GM10266 (cell line): Measurements from ENCODE around the gene ACOT7.
A peak's percentile ranks its signal among the peaks of the same experiment; 100 is the strongest.

Experiments used
- DNase-seq: peaks from one replicate; pipeline ENCODE4 v3.0.0; 2012; ENCODE audit errors: extremely low spot score
- TF ChIP-seq, protein P1 (sequence below): IDR thresholded peaks from 2 replicates; pipeline ENCODE4 v1.5.1; 2012; ENCODE audit warnings: mild to moderate bottlenecking, low read depth; ENCODE audit not compliant: control insufficient read depth, insufficient read depth; ENCODE audit errors: missing control alignments

ACOT7 gene

DNA sequence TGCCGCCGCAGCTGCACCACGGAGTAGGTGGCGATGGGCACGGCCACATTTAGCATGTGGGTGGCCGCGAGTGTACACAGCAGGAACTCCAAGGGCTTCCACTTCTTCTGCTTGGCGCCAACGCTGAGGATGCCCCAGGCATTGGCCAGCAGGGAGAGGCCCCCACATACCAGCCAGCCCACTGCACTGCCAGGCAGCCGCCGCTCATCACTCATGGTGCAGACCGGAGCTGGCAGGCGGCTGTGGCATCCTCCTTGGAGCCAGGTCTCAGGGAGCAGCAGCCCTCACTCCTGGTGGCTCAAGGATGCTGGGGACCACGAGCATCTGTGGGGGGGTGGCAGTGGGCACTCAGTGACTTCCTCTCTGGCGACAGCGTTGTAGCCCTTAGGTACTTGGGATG, 138.9 kb downstream of the ACOT7 start:
- DNase-seq: no peak
- TF ChIP-seq, protein P1, sequence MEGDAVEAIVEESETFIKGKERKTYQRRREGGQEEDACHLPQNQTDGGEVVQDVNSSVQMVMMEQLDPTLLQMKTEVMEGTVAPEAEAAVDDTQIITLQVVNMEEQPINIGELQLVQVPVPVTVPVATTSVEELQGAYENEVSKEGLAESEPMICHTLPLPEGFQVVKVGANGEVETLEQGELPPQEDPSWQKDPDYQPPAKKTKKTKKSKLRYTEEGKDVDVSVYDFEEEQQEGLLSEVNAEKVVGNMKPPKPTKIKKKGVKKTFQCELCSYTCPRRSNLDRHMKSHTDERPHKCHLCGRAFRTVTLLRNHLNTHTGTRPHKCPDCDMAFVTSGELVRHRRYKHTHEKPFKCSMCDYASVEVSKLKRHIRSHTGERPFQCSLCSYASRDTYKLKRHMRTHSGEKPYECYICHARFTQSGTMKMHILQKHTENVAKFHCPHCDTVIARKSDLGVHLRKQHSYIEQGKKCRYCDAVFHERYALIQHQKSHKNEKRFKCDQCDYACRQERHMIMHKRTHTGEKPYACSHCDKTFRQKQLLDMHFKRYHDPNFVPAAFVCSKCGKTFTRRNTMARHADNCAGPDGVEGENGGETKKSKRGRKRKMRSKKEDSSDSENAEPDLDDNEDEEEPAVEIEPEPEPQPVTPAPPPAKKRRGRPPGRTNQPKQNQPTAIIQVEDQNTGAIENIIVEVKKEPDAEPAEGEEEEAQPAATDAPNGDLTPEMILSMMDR: no peak

DNA sequence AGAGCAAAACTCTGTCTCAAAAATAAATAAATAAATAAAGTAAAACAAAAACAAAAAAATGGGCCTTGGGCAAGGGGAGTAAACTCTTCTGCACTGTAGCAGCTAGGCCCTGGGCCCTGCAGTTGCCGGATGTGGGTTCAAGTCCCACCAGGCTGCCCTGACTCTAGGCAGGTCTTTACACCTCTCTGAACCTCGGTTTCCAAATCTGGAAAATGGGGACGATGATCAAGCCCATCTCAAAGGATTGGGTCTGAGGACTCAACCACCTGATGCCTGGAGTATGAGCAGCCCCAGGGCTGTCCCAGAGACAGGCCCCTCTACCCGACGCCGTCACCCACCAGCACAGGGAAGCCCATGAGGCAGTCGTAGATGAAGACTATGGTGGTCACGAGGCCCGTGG, 140.2 kb downstream of the ACOT7 start:
- no peak for DNase-seq
- TF ChIP-seq, protein P1: no peak

DNA sequence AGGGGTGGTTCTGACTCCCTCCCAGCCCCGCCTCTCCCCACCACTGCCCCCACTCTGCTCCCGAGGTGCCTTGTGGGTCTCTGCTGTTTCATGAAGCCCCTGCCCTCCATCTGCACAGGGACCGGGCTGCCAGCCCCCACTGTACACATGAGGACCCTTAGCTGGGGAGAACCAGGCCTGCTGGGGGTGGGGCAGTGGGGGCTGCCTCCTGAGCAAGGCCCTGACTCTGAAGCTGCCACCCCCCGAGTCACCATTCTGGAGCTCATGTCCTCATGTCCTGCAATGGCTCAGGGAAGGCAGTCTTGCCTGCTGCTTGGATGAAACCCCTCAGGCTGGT, 141.2 kb downstream of the ACOT7 start:
- no peak for DNase-seq
- TF ChIP-seq, protein P1: no peak

DNA sequence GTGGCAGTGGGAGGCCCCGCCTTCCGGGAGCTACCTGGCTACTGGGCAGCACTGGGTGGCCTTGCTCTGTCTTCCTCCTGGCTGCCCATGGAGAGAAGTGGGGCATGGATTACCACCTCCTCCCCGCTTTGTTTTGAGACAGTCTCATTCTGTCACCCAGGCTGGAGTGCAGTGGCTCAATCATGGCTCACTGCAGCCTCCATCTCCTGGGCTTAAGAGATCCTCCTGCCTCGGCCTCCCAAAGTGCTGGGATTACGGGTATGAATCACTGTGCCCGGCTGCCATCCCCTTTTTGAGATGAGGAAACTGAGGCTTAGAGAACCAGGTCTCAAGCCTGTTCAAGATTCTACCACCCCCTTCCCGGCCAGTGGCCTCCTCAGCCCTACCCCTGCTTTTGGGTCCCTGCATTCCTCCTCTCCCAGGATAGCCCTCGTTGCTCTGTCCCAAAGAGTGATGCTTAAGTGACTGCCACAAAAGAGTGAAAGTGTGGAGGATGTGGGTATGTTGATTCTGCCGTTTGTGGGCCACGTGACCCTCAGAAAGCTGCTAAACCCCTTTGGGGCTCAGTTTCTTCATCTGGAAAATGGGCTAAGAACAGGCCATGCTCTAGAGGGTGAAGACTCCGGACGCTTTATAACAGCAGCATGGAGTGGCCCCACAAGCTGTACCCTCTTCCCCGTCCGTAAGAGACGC, 141.7 kb downstream of the ACOT7 start:
- no peak for DNase-seq
- TF ChIP-seq, protein P1: no peak

DNA sequence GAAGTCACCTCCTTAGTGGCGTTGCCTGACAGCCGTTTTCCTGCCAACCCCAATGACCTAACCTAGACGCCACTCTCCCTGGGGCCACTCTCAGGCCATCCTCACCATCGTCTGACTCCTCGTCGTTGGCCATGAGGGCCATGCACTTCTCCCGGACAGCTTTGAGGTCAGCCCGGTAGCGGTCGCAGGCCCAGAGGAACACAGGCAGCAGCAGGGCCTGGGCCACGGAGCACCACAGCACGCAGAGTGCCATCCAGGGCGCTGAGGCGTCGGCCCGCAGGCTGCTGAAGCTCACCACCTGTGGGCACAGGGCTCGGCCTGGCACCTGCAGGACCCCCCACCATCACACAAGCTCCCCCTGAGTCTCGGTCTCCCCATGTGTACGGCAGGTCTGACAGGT, 142.3 kb downstream of the ACOT7 start:
- DNase-seq: no peak
- TF ChIP-seq, protein P1: no peak

DNA sequence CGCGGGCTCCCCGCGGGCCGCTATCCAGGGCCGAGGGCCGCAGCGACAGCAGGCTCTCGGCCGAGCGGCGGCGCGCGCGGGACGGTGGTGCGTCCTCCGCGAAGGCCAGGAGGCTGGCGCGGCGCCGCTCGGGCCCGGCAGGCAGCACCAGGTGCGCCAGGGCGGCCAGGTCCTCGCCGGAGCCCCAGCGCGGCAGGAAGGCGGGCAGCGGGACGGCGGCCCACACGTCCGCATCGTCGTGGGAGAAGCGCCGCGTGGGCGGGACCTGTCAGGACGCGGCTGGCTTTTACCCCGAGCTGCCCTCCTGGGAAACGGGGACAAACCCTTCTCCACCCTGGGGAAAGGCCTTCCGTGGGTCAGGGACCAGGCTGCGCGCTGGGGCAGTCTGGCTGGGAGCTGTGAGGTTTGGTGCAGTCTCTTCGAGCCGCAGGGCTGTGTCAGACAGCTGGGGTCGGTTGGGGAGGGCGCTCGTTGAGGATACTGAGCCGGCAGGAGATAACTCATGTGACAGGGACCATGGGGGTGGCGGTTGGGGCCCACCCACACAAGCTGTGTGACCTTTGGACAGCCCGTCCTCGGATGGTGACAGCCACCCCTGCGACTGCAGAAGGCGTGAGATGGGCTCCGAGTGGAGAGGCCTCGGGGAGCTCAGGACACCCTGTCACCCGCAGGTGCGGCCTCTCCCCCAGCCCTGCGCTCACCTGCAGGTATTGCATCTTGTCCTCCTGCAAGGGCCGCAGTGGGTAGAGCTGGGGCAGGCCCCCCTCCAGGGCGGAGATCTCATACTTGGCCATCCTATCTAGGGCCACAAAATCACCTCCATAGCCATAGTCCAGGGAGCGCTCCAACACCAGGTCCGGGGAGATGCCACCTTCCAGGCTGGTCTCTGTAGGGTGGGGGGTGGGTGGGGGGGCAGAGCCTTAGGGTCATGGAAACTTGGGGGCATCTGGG, 143.6 kb downstream of the ACOT7 start:
- TF ChIP-seq, protein P1: no peak

More for the DNA sequence above, 143.6 kb downstream of the ACOT7 start:
- DNase-seq: peak; percentile 64
